GM21360 (cell line): ENCODE results near the gene TLR3.
"Not testable (repeated sequence)": the region's sequence is repeated elsewhere in the genome, so short reads cannot be mapped to it uniquely, and the experiment has no call there.

Experiments
- ATAC-seq: cut with Tn5 transposase; IDR thresholded peaks from one replicate; pipeline ENCODE4 v1.9.1; 2021; ENCODE audit warnings: mild to moderate bottlenecking, moderate library complexity; ENCODE audit not compliant: unreplicated experiment

TLR3 gene

DNA sequence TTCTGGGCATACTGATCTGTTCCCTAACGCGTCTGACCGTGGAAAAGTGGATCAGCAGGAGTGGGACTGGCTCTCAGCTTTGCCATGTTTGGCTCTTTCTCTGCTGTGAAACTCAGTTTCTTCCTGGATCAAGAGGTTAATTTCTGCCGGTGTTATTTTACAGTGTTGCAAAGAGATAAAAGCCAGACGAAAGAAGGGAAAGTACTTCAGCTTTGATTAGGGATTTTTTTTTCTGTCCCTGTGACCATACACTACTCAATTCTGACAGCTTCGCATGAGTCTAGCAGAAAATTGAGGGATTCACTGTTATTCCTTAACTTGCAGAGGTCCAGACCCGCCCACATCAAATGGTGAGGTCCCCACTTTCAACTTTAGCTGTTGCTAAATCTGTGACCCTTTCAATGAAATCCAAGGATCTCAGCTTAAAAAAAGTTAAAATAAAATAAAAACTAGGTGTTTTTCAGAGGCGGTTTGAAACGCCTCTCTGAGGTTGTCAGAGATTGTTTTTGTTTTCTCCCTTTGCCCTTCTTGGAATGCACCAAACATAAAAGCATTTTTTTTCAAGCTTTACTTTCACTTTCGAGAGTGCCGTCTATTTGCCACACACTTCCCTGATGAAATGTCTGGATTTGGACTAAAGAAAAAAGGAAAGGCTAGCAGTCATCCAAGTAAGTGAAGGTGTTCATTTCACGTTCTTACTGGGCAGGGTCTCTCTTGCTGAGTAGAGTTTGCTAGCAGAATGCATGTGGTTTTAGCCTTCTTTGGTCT, at the start of gene TLR3:
TSS of gene TLR3 (plus strand) at position 576 of the 768 bp plus-strand sequence. CDS start 7,464 bp downstream, outside the sequence.
- no peak for ATAC-seq

DNA sequence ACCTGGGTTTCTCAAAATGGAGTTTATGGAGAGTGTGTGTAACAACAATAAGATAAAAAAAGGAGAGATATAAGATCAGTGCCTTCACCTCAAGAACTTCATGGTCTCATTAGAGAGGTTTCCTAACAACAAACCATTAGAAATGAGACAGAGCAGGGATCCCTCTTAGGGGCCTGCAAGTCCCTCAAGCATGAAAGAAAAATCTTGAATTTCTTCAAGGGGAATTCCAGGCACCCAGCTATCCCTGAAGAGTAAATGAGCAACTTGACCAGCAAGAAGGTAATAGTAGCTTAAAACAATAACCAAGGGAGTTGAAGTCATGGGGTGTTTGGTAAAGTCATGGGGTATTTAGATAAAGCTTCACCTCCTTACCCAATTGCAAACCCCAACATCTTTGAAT, 49.7 kb upstream of the TLR3 start:
- no peak for ATAC-seq

DNA sequence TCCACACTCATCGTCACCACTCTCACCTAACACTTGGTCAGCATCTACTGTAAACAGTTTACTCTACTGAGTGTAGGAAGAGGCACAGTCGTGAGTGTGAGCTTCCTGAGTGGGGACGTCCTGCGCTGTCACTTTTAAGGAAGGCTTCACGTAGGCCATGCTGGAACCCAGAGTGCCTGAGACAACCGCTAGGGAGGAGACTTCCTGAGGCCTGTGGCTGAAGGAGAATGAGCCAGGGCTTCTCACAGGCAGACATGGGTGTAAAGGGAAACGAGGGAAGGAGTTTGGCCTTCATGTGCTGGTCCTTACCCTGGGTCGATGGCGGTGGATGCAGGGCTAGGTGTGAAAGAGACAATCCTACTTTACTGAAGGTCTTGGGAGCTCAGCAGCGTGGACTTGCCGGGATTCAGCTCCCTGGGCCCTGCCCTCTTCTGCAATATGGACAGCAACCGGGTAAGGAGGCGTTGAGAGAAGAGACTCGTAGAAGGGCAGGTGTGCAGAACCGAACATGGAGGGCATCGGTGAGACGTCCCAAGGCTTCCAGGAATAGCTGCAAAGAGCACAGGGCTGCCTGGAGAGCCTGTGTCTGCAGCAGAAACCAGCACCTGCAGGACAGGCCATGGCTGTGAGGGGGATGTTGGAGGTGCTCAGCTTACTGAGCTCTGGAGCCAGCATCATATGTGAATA, 48.7 kb upstream of the TLR3 start:
- no peak for ATAC-seq

DNA sequence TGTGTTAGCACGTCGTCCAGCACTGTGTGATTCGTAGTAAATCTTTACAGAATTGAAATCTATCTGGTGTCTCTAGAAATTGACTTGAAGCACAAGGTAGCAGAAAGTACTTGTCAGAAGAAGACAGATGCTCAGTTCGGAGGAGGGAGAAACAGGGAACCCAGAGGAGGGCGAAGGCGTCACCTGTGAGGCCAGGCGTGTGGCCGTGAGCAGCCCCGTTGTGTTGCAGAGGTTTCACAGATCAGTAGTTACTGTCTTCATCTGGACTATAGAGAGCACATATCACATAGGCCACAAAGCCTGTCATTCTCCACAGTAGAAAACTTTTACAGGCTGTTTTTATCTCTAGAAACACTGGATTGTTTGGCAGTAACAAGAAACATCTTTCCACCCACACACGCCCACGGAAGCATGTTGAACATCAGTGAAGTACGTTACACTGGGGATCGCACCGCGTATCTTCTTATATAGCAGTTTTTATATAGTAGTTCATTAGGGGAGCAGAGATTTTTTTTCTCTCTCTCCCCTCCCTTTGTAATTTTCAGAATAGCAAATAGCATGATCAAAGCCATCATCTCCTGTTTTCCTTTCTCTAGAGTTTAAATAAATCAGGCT, 48.1 kb upstream of the TLR3 start:
- ATAC-seq, result no peak

DNA sequence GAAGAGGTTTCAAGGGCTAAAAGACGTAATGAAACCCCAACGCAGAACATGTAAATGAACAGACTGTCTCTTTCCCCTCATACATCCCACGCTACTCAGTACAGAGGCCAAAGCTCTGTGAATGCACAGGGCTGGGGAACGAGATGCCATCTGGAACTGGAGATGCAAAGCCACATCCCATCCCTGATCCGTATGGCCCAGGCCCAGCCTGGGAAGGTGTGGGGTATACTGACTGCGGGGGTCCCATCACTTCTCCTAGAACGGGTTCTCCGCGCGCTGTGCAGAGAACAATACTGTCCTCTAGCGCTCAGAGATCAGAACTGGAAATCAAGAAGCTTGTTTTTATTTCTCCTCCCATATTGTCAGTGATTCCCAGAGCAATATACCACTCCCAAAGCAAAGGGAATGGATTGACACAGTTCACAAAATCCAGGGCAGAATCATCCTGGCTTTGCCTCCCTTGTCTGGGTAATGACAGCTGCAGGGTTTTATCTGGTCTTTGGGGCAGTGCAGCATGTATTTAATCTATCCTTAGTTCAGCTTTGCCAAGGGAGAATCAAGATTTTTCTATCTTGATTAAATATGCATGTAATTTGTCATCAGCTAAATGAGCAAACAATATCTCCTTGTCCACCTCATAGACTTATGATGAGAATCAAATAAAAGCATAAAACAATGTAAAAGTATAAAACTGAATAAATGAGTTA, 47.3 kb upstream of the TLR3 start:
- ATAC-seq, result no peak

DNA sequence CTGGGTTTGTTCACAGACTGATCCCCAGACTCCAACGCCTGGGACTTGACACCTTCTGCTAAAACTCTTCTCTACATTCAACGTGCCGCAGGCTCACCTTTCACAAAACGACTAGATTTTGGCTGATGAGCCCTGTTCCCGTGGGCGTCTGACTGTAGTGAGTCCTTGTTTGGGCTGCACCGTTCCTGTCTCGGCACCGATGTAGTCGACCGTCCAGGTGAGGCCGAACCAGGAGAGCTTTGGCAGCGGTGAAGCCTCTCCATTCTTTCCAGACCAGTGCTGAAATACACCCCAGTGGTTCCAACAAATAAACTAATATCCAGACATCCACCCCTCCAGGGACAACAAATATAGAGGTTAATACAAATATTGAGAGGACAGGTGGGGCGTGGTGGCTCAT, 45.0 kb upstream of the TLR3 start:
- ATAC-seq, result no peak

DNA sequence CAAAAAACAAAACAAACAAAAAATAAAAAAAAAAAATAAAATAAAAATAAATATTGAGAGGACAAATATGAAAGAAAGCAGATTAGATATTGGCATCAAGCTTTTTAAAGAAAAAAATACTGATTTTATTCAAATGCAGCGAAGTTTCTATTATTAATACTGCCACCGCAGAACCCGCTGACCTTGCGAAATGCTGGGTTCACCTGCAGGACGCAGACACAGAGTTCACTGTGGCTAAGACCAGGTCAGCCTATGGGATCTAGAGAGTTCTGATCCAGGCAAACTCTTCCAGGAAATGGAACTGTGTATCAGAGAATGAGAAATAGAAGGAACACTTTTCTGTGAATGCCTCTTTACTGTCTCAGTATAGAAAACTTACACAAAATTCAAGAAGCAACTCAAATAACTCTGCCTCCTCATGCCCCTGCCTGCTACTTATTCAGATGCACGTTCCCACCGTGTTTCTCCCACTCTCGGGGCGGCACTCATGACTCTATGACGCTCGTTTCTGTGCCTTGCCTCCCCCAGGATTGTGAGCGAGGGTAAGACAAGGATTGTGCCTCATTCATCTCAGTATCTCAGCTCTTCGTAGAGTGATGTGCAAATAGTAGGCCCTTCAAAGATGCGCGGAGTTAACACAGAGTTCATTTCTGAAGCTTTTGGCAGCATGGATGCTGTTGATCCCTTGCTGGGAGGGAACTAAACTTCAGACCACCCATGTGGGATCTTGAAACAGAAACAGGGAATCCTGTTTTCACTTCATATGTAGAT, 44.1 kb upstream of the TLR3 start:
- no peak for ATAC-seq

DNA sequence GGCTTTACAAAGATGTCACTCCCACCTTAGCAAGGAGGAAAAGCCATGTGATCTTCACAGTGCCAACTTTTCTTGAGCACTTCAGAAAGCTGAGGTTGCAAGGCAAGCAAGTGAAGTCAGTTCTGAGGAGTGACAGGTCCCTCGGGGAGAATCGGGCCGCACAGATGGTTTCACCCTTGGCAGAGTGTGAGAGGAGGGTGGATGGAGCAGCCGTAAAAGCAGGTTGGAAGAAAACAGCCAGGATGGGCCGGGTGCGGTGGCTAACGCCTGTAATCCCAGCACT, 43.6 kb upstream of the TLR3 start:
- ATAC-seq, result no peak

DNA sequence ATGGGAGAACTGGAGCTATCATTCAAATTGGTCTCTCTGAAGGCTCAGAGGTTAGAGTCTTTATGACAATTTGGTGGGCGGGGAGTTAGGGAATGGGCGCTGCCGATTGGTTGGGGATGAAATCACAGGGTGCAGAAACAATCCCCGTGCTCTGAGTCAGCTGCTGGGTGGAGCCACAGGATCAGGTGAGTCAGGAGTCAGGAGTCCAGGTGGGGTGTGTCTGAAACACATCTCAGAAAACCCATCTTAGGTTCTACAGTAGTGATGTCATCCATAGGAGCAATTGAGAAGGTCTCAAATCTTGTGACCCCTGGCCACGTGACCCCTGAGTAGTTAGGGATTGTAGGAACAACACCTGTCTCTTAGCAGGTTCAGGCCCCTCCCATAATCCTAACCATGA, 41.6 kb upstream of the TLR3 start:
- no peak for ATAC-seq

DNA sequence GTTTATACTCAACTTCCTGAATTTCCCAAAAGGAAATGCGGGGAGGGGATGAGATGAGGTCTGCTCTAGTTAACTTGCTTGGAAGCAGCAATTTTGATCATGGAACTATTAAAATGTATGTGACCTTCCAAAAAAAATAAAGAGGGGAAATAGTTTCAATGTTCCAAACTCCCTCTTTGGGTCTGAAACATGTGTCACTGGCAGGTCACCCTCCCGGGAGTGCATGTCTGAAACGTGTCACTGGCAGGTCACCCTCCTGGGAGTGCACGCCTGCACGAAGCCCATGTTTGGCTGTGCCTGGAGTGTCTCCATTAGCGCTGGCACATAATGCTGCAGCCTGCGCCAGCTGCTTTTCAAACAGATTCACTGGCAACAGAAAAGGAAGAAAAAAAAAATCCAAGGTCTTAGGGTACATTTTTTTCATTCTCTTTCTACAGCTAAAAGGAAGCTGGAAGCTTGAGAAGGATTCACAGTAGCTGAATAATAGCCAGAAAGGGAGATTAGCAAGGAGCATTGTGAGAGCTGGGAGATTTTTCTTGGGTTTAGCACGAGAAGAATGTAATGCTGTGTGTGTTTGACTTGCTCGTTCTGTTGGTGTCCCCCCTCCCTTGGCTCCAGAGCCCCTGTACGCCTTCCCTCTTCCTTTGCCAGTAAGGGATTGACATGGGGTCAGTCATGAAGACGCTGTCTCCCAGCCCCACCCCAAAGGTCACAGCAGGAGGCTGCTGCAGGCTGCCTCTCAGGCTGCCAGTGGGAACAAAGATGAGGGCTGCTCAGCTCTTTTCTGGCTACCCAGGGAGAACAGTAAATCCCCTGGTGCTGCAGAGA, 39.2 kb upstream of the TLR3 start:
- ATAC-seq, result no peak

DNA sequence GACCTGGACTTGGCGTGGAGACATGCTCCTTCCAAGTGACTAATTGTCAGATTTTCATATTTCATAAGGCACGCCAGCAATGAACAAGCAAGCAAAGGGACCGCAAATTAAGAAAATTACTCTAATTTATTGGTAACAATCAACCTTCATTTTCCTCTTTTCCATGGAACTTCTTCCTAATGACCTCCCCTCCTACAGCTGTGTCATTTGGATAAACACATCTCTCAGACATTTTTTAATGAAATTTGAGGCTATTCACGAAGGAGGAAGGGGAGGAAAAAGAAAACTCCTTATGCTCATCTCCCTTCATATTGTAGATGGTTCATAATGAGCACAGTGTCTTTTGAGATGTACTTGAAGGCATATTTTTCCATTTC, 38.6 kb upstream of the TLR3 start:
- no peak for ATAC-seq

DNA sequence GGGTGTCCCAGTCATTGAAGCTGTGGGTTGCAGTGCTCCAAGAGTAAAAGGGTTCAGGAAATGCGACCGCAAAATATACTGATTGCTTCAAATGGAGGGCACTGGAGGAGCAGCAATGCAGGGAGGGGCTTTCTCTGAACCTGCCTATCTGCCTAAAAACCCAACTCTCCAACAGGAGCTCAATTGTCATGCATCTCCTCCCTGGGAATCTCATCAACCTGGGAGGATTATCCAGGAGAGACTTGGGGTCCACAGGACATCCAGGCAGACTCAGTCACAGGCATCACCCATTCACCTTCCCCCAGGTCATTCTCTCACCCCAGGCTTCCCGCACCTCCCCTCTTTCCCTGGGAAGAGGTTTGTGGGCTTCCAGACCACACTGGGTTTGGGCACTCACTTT, 38.2 kb upstream of the TLR3 start:
- ATAC-seq, result no peak

DNA sequence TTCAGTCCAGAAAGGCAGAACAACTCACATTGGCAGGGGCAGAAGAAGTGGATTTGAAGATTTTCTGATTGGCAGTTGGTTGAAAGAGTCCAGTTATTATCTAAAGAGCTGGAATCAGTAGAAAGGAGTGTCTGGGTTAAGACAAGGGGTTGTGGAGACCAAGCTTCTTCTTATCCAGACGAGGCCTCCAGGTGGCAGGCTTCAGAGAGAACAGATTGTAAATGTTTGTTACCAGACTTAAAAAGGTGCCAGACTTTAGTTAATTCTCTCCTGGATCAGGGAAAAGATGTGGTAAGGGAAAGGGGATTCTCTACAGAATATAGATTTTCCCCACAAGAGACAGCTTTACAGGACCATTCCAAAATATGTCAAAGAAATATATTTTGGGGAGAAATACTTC, 36.7 kb upstream of the TLR3 start:
- ATAC-seq, result no peak

DNA sequence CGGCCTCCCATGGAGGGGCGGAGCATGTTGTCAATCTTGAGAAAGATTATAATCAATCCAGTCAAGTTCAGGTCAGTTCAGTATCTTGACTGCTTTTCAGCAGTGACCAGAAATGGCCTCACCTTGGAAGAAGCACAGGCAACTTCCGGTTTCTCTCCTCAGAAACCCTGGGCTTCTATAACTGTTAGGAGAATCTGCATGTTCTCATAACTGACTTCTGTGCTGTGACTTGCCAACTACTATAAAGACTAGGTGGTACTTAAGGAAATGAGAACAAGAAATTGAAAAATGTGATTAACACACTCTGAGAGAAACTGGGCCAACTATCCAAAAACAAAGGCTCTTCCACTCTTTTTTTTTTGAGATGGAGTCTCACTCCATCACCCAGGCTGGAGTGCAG, 35.9 kb upstream of the TLR3 start:
- no peak for ATAC-seq

DNA sequence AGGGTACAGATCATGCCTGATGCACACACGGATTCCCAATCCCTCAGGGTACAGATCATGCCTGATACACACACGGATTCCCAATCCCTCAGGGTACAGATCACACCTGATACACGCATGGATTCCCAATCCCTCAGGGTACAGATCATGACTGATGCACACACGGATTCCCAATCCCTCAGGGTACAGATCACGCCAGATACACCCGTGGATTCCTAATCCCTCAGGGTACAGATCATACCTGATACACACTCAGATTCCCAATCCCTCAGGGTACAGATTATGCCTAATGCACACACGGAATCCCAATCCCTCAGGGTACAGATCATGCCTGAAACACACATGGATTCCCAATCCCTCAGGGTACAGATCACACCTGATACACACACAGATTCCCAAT, 34.3 kb upstream of the TLR3 start:
- not testable (repeated sequence) for ATAC-seq

DNA sequence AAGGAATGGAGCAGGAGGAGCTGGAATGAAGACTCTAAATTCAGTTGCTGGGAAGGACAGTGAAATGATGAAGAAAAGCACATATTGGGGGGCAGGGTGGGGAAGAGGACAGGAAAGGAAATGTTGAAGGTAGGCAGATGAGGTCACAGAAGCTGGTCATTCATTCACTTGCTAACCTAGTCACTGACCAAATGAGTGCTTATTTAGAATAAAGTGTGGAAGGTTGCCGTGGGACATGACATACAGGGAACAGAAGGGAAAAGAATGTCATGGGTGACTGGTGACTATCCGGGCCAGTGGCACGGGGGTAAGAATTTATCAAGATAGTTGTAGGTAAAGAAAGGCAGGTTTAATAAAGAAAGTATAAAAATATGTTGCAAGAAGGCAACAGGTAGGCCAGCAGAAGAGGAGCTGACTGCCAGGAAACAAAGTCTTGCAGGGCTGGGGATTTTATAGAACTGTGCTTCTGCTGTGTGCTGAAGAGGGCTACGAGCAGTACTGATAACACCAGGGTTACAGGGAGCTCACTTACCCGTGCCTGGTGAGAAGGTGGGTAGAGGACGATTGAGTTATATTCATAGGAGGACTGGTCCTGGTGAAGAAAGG, 31.9 kb upstream of the TLR3 start:
- no peak for ATAC-seq

DNA sequence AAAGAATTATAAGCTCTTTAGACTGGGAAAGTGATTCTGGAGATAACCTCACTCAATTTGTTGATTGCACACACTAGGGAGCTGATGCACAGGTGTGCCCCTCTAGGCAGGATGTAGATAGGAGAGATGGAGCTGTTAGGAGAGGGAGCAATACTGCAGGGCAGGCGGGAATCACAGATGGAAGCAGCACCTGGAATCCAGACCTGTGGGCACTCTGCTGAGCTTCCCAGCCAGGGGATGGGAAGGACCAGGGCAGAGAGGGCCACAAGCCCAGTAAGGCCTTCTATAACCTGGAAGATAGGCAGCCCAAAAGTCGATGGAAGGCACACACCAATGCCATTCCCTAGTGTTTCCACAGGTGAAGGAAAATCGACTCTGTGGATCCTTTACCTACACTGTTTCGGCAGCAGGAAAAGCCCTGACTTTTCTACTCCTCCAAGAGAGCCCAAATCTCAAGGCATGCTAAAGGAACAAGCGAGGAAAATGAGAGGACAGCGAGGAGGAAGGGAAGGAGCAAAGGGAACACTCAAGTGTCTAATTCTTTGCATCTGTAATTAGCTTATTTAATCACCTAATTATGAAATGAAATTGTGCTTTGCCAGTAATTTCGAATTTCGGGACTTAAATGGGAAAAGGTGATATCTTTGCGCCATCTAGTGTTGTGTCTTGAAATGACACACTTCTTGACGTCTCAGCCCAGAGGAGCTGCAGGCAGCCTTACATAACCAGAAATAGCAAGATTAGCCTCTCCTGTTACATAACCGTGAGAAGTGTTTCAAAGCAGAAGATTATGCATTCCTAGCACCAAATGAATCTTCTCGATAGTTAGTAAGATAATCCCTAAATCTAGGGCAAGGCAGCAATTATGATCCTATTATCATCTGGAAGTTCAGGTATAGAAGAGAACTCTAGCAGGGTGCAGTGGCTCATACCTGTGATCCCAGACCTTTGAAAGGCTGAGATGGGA, 31.0 kb upstream of the TLR3 start:
- ATAC-seq, result peak; percentile 67

DNA sequence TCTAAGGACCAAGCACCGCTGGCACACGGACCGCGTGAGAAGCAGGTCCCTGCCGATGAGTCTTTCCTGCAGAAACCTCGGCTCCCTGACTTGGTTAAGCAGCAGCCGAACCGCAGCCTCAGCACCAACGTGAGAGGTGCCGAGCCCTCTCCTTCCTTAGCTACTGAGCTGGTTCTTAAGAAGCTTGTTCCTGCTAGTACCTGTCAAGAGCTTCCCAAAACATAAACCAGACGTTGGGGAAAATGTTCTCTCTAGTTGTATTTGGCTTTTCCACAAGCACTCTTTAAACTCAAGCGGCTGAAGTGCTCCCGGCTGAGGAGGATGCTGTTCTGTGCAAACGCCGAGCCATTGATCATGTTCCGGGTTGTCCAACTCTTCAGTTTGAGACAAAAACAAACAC, 29.3 kb upstream of the TLR3 start:
- ATAC-seq, result no peak

DNA sequence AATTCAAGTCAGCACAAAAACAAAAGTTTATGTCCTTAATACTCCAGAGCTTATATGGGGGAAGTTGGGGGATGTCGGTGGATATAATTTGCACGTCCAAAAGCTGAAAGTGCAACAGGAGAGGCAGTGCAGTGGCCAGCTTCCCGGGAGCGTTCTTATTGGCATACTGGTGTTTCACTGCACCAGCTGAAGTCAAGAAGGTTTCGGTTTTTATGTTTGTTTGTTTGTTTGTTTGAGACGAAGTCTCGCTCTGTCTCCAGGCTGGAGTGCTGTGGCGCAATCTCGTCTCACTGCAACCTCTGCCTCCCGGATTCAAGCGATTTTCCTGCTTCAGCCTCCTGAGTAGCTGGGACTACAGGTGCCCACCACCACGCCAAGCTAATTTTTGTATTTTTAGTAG, 28.6 kb upstream of the TLR3 start:
- ATAC-seq, result no peak
